Fibroblast of pulmonary artery (primary cell): ENCODE data around the gene CCDC92.

Source experiments
- DNase-seq: peaks from one replicate; pipeline ENCODE4 v3.0.0-alpha.2; 2010; ENCODE audit warnings: low read depth
- H3K4me3 ChIP-seq: replicated peaks from 2 replicates; pipeline ENCODE4 v1.5.1; 2011; ENCODE audit warnings: low read depth, mild to moderate bottlenecking, control low read depth, low read length, moderate library complexity
- TF ChIP-seq, protein P1 (sequence below): IDR thresholded peaks from 2 replicates; pipeline ENCODE4 v1.5.1; 2011; ENCODE audit warnings: mild to moderate bottlenecking, control low read depth, low read length, inconsistent platforms; ENCODE audit errors: missing control alignments

Gene CCDC92

DNA sequence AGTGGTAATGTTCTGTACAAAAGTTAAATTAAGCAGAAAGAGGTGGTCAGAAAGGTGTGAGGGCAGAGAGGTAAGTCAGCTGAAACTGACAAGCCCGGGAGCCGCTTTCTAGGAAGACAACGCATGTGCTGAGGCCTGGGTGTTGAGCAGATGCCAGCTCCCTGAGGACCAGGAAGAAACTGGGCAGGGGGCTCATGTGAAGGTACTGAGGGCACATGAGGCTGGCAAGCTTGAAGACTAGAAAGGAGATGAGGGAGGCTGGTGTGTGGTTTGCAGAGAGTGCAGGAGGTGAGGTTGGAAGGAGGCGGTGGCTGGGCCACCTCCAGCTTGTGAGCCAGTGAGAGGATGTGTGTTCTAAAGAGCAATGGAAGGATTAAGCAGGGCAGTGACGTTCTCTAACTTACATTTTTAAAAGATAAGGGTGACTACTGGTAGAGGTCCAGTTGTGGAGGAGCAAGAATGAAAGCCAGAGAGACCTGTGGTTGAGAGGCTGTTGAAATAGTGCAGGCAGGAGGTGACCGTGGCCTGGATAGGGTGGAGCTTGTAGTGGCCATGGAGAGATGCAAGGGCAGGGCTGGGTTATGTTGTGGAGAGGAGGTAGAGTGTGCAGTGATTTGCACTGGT is 29.5 kb upstream of the CCDC92 start:
- TF ChIP-seq, protein P1, sequence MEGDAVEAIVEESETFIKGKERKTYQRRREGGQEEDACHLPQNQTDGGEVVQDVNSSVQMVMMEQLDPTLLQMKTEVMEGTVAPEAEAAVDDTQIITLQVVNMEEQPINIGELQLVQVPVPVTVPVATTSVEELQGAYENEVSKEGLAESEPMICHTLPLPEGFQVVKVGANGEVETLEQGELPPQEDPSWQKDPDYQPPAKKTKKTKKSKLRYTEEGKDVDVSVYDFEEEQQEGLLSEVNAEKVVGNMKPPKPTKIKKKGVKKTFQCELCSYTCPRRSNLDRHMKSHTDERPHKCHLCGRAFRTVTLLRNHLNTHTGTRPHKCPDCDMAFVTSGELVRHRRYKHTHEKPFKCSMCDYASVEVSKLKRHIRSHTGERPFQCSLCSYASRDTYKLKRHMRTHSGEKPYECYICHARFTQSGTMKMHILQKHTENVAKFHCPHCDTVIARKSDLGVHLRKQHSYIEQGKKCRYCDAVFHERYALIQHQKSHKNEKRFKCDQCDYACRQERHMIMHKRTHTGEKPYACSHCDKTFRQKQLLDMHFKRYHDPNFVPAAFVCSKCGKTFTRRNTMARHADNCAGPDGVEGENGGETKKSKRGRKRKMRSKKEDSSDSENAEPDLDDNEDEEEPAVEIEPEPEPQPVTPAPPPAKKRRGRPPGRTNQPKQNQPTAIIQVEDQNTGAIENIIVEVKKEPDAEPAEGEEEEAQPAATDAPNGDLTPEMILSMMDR: no peak

DNA sequence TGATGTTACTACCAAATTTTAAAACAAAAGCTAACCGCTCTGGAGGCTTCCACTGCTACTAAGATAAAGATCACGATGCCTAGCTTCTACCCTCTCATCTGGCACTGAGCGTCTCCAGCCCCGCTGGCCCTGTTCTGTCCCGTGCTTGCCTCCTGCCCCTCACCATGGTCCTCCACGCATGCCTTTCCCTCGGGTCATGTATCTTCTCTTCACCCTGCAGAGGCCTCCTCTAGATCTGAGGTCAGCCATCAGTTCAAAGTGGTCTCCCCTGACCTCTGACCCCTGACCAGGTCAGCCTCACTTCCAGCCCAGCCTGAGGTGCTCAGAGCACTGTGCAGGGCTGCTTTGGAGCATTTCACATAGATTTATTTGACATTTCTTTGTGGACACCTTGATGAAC is 28.7 kb upstream of the CCDC92 start:
- no peak overlapping the region for H3K4me3 ChIP-seq
- no peak for DNase-seq
- TF ChIP-seq, protein P1: no peak

More for the DNA sequence above, 29.5 kb upstream of the CCDC92 start:
- DNase-seq: peak; percentile 30
- no peak overlapping the region for H3K4me3 ChIP-seq

DNA sequence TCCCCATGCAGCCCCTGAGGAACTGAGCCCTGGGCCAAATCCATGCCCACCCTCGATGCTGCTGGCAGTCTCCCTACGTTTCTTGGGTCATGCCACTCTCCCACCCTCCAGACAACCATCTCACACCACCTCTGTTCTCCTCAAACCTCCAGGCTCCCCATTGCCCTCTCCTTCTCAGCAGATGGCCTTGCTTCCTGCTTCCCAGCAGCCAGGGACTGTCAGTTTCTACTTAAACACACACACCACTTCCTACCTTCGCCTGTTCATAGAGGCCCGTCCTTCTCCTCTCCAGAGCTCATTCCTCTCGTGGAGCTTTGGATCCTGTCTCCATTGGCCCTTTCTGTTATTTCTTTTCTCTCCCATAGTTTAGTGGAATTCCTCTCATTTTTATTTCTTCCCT is 27.5 kb upstream of the CCDC92 start:
- no peak overlapping the region for H3K4me3 ChIP-seq
- no peak for DNase-seq
- TF ChIP-seq, protein P1: no peak

DNA sequence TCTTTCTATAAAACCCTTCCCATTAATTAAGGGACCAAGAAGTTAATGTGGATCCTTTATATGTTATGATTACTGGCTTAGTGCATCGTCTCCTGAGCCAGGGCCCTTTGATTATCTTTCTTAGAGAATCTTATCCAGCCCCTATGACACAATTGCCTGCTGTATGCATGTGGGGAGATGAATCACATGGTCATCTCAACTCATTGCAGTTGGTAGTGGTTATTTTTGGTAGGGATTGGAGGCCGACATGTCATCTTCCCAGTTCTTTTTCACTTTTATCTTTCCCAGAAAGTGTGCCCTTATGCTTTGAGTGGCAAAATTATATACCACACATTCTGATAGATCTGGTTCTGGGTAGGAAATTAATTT is 26.3 kb upstream of the CCDC92 start:
- DNase-seq: peak; percentile 23
- TF ChIP-seq, protein P1: no peak
- H3K4me3 ChIP-seq: no peak overlapping the region

DNA sequence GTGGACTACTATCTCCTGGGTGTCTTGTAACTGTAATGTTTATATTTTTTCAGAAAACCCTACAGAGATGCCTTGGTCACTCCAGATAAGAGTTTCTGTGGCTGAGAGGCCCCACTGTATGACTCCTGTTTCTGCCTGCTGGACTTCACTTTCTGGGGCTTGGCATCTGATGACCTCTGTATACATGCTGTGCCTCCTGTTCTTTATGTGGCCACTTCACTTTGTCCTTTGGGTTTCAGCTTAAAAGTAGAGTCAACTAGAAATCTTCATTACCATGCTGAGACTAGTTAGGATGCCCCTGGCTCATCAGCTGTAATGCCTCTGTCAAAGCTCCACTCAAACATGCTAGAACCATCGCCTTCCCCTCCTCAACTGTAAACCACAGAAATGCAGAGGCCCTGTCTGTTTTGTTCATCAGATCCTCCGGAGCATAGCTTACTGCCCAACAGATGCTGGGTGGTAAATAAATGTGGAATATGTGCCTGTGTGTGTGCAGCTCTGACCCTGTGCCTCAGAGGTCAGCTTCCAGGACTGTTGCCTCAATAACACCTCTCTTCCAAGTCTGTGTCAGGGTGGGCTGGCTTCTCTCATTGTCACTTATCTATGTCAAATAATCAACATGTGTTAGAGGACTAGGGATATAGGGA is 25.8 kb upstream of the CCDC92 start:
- no peak overlapping the region for H3K4me3 ChIP-seq
- DNase-seq: no peak
- TF ChIP-seq, protein P1: no peak

DNA sequence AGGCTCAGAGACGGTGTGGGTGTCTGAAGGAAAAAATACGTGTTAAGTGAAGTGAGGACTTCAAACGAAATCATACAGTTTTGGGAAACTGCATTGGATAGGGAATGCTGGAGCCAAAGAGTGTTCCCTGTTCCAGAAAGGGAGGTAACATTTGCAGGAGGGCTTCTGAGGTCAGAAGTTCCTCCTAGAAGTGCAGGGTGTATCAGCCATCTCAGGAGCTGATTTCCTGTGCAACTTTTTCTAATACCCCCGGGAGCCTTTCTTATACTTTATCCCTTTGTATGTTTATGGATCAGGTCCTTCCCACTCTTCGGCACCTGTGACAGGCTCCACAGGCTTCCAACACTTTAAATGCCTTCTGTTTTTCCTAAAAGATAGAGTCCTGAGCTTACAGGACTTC is 25.3 kb upstream of the CCDC92 start:
- TF ChIP-seq, protein P1: no peak
- no peak for DNase-seq
- no peak overlapping the region for H3K4me3 ChIP-seq
